Stimulated activated CD4-positive, alpha-beta T cell treated with anti-CD3 and anti-CD28 coated beads, TNF-alpha, amount 100 ng/mL, for 4 hours (primary cell): ENCODE results near the gene FOXP3.
"Not testable (repeated sequence)": the region's sequence is repeated elsewhere in the genome, so short reads cannot be mapped to it uniquely, and the experiment has no call there.

Experiments used
- DNase-seq, 3 experiments: peaks; one replicate each; pipeline ENCODE4 v3.0.0-alpha.2; 2020; ENCODE audit warnings: low read depth in 3 of 3

The FOXP3 gene

GRCh38 chrX:49264460-49264859 is at the start of gene FOXP3:
TSS of gene FOXP3 (minus strand) at chrX:49264710. CDS start at chrX:49258505, 6,205 bp downstream.
- DNase-seq = no peak

GRCh38 chrX:49312176-49312575 is 47.7 kb upstream of the FOXP3 start:
- no peak for DNase-seq

- DNase-seq = no peak
Measured at GRCh38 chrX:49310371-49310770, 45.9 kb upstream of the FOXP3 start.

GRCh38 chrX:49309401-49309981 is 45.0 kb upstream of the FOXP3 start:
- DNase-seq = no peak

- no peak for DNase-seq
Measured at GRCh38 chrX:49308604-49309269, 44.2 kb upstream of the FOXP3 start.

- DNase-seq = not testable (repeated sequence)
Measured at GRCh38 chrX:49307775-49308174, 43.3 kb upstream of the FOXP3 start.

GRCh38 chrX:49303346-49303745 is 38.8 kb upstream of the FOXP3 start, which contains the start of gene GAGE10:
TSS of gene GAGE10 (plus strand) at chrX:49303646. CDS start at chrX:49304860, 1,214 bp downstream.
- no peak for DNase-seq

GRCh38 chrX:49300703-49301102 is 36.2 kb upstream of the FOXP3 start:
- no peak for DNase-seq

- not testable (repeated sequence) for DNase-seq
Measured at GRCh38 chrX:49299293-49299692, 34.8 kb upstream of the FOXP3 start.

GRCh38 chrX:49292400-49293362 is 28.2 kb upstream of the FOXP3 start:
- no peak for DNase-seq

- DNase-seq = peak in 2 of 3 experiments; percentile 40 to 45
Measured at GRCh38 chrX:49291615-49292337, 27.3 kb upstream of the FOXP3 start.

- no peak for DNase-seq
Measured at GRCh38 chrX:49290215-49290614, 25.7 kb upstream of the FOXP3 start.

GRCh38 chrX:49287665-49288064 is 23.2 kb upstream of the FOXP3 start:
- no peak for DNase-seq

GRCh38 chrX:49286581-49286980 is 22.1 kb upstream of the FOXP3 start:
- DNase-seq = no peak

- no peak for DNase-seq
Measured at GRCh38 chrX:49286136-49286535, 21.6 kb upstream of the FOXP3 start.

GRCh38 chrX:49284212-49284611 is 19.7 kb upstream of the FOXP3 start:
- DNase-seq = no peak

- DNase-seq = no peak
Measured at GRCh38 chrX:49282647-49283011, 18.1 kb upstream of the FOXP3 start.

GRCh38 chrX:49278081-49278480 is 13.6 kb upstream of the FOXP3 start:
- DNase-seq = no peak

GRCh38 chrX:49277535-49277830 is 13.0 kb upstream of the FOXP3 start:
- no peak for DNase-seq

GRCh38 chrX:49276671-49277534 is 12.4 kb upstream of the FOXP3 start:
- no peak for DNase-seq

GRCh38 chrX:49276207-49276606 is 11.7 kb upstream of the FOXP3 start:
- no peak for DNase-seq
